ENCODE data around the gene POU6F1. TPM values are rescaled to one million over a fixed set of nuclear protein-coding genes. Genes with fewer than 3 reads are reported as not detected.

Gene POU6F1
- total and polyA plus RNA-seq, 4 donors, result 0.33 to 2.8 (median 1.6) TPM

GRCh38 chr12:51238510-51239334 lies 20.9 kb upstream of the POU6F1 start, which contains the start of gene DAZAP2:
TSS of gene DAZAP2 (plus strand) at chr12:51238826. CDS start at chr12:51238908, 82 bp downstream.
- peaks cover 1 to 22% (median 16%) of the 10 kb centered on the region in 4 donors for H3K4me1 ChIP-seq (ENCODE audit: control insufficient read depth in 4 of 4, insufficient read depth in 4 of 4, low read length in 3 of 4)
- H3K27ac ChIP-seq (ENCODE audit: low read depth in 1 of 2, low read length in 2 of 2), result peak within 1 kb of the TSS; percentile 100
- peak; percentile 96 for DNase-seq (ENCODE audit: low spot score)
- H3K27me3 ChIP-seq (ENCODE audit: control insufficient read depth in 4 of 4, insufficient read depth in 4 of 4, low read length in 3 of 4), result no peaks in the 10 kb centered on the region
- TF ChIP-seq YY1 (IDR thresholded peaks at IDR 0.05), result peak; percentile 40
- peak; percentile 16 for TF ChIP-seq MAX (IDR thresholded peaks at IDR 0.05)
- no peak for TF ChIP-seq ZBTB33 (IDR thresholded peaks at IDR 0.05)
- TF ChIP-seq SP1 (IDR thresholded peaks at IDR 0.05), result peak; percentile 96
- TF ChIP-seq GABPA (IDR thresholded peaks at IDR 0.05 in 1 of 2, conservative IDR thresholded peaks at IDR 0.05 in 1 of 2), result peak; percentile 57 to 84
- no peak for TF ChIP-seq JUND (IDR thresholded peaks at IDR 0.05)
- no peak for TF ChIP-seq HNF4A (conservative IDR thresholded peaks at IDR 0.05)
- peak; percentile 21 for TF ChIP-seq CTCF (IDR thresholded peaks at IDR 0.05; ENCODE audit: low read depth, low read length, missing input control)
- TF ChIP-seq EGR1 (IDR thresholded peaks at IDR 0.05; ENCODE audit: low read depth in 2 of 2), result peak; percentile 42 to 69
- TF ChIP-seq ATF3 (IDR thresholded peaks at IDR 0.05), result no peak
- TF ChIP-seq TAF1 (conservative IDR thresholded peaks at IDR 0.05), result peak; percentile 64
- TF ChIP-seq HNF4G (IDR thresholded peaks at IDR 0.05), result no peak
- TF ChIP-seq REST (IDR thresholded peaks at IDR 0.05), result peak; percentile 56
- no peak for TF ChIP-seq FOXA2 (IDR thresholded peaks at IDR 0.05)
- no peak for TF ChIP-seq FOXA1 (IDR thresholded peaks at IDR 0.05)
- TF ChIP-seq NR2F2 (IDR thresholded peaks at IDR 0.05), result no peak
- no peak for TF ChIP-seq RXRA (IDR thresholded peaks at IDR 0.05)
- TF ChIP-seq RAD21 (IDR thresholded peaks at IDR 0.05), result peak; percentile 15 to 36
- peaks cover 7 to 27% (median 21%) of the 10 kb centered on the region in 4 donors for H3K36me3 ChIP-seq (ENCODE audit: control insufficient read depth in 4 of 4, insufficient read depth in 3 of 4, low read depth in 1 of 4, low read length in 3 of 4)
- 1% methylated on average over 70 of the region's 70 CpGs for WGBS
- H3K4me3 ChIP-seq (ENCODE audit: low read depth in 1 of 3, low read length in 3 of 3), result peak within 1 kb of the TSS; percentile 93 to 100 (median 94)
- H3K9ac ChIP-seq (ENCODE audit: low read depth in 1 of 2, low read length in 2 of 2), result peak within 1 kb of the TSS; percentile 97 to 100
- H3K9me3 ChIP-seq (ENCODE audit: control insufficient read depth in 4 of 4, low read length in 3 of 4), result no peaks in the 10 kb centered on the region
